Activated CD4-positive, alpha-beta T cell treated with anti-CD3 and anti-CD28 coated beads, Interleukin-2, Interleukin-4, amounts not matched to agents 100 ng/mL and 50 ng/mL, durations not matched to agents 16 hours and 8 hours (primary cell): ENCODE measurements around the gene DMRTA2.

Experiments used
- DNase-seq: peaks from one replicate; pipeline ENCODE4 v3.0.0-alpha.2; 2020; ENCODE audit warnings: low spot score

DMRTA2 gene

DNA sequence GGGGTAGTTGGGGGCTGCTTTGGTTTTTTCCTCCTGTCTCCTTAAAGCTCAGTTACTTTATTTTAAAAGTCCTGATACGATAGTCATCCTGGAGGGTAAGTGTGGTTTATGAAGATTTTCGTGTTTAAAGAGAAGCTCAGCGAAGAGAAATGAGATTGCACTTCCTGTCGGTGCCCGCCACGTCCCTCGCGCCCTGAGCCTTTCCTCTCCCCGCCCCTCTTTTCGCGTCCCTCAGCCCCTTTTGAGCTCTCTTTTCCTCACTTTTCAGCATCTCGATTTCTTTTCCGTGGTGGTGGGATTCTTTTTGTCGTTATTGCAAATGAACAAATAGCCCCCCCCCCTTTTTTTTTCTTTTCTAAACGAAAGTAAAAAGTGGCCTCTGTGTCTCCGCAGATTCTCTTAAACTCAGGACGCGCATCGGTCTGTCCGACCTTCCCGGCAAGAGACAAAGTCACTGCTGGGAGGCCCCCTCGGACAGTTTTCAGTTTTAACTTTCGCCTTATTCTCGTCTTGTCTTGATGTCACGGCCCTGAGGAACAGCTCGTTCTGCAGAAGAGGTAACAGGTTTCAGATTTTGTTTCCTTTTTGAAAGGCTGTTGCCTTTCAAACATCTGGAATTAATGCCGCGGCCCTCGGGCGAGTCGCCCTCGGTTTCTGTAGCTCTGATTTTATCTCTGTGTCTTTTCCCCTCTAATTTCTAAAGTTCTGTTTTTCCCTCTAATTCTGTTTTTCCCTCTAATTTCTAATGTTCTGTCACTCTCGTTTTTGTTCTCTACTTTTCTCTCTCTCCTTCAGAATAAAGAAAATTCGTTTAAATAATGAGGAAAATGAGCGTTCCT is 1.0 kb upstream of the DMRTA2 start:
- DNase-seq, result peak; percentile 17

DNA sequence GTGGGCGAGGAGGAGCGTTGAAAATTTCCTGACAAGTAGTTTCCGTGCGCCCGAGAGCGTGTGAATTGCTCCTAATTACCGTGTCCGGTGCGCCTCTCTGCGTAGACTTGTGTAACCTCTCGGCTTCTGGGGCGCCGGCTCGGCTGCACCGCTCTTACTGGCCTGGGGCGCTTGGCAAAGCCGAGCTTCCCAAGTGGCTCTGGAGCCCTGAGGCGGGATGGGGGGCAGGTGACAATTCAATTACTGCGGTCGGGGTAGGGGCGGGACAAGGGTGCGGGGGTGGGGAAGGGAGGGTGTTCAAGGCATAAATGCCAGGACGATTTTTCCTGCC is 392 bp upstream of the DMRTA2 start:
- DNase-seq, result no peak

DNA sequence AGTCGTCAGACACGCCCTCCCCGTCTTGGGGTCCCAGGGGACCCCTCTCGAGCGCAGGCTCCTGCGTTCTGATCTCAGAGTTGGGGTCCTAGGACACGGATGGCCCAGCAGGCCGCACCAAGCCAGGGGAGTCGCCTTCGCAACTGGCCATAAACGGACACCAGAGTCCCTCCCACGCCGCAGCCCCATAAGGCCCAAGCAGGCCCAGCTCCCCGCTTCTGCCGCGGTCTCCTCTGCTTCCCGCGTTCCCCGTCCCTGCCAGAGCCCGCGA is 633 bp downstream of the DMRTA2 start:
- no peak for DNase-seq

DNA sequence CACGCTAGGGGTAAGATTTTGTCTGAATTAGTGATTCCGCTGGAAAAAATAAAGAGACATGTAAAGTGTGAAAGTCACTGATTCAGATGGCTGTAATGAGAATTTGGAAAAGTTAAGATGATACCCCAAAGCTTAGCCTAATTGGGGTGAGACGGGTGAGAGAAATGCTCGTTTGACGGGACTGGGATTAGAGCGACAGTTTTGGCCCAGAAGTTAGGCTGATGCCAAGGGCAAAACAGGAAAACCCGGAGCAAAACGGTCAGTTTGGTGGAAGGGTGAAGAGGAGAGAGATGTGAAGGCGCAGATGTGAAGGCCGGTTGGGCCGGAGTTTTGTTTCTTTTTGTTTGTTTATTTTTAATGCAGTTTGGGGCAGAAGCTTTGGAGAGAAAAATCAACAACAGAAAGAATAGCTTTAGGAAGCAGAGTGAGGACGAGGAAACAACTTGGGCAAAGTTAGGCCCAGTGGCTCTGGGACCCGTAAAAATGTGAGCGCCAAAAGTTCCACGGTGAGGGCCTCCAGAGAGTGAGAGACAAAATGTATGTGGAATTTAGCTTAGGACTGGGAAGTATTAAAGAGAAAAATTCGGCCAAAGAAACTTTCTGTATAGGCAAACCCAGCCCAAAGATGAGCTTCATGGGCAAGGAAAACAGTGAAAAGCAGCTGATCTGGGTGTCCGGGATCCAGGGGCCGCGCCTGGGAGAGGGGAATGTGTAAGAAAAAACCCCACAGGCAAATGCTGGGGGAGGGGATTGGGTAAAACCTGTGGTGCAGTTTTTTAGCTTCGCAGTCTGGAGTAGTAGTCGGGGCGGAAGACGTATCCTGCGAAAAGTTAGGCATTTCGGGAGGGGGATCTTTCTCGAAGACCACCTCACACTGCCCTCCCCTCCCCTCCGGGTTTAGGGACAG is 1.2 kb downstream of the DMRTA2 start:
- no peak for DNase-seq

DNA sequence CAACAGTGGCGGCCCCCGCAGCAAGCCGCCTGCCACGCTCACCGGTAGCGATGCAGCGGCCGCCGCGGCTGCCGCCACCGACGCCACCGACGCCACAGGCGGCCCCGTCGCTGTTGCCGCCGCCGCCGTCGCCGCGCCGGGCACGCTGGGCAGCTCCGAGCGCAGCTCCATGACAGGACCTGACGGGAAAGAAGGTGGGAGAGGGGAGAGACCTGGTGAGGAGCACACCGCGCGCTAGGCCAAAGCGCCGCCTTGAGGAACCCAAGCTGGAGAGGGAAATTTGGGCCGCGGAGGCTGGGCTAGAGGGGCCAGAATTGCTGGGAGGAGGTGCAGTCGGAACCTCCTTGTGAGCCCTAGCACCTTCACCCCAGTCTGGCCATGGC is 1.9 kb downstream of the DMRTA2 start:
- DNase-seq, result no peak

DNA sequence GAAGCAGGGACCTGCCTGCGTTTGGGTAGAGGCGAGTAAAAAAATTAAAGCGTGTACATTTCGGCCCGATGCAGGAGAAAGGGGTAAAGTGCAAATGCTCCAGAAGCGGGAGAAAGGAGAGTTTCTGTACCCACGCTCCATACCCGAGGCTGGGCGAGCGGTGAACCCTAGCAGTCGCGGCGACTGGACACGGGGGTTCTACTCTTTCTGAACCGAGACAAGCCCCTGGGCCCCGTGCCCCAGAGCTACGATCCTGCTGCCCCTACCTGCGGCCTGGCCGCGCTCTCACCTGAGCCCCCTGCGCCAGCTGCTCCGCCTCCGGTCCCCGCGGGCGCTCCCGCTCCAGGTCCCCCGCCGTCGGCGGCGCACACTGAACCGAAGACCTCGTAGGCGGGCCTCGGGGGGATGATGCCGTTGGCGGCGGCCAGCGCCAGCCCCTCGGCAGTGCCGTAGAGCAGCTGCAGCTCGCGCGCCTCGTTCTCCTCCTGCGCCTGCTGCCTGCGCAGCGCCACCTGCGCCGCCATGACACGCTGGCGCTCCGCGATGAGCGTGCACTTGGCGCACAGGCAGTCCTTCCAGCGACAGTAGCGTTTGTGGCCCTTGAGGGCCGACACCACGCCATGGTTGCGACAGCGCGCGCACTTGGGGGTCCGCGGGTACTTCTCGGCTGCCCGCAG is 2.4 kb downstream of the DMRTA2 start:
- peak; percentile 17 for DNase-seq

DNA sequence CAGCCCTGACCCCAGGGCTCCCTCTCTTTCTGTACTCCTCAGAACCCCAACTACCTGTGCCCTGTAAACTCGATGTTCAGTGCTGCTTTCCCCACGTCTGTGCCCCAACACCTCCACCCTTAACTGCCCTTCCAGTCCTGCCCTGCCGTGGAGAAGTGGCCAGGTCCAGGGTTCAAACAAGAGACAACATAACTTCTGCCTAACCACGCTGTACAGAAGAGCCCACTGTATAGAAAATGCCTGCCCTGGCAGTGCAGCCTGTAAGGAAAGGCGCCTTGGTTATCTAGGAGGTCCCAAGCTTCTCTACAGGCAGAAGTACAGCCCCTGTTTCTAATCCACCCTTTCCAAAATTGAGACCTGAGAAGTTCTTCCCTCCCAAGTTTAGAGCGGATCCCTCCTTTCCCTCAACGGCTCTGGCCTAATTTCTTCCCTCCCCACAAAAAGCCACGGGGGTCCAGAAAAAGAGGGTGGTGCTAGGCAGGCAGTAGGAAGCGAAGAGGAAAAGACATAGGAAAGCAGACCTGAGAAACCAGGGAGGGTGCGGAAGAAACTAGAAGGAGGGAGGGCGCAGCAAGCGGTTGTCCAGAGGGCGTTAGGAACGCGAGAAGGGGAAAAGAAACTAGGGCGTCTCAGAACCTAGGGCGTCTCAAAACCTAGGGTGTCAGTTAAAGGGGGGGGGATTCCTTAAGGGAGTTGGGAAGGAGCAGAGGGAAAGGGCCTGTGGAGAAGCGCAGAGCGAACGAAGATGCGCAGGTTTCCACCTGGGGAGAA is 3.2 kb downstream of the DMRTA2 start:
- DNase-seq, result no peak

DNA sequence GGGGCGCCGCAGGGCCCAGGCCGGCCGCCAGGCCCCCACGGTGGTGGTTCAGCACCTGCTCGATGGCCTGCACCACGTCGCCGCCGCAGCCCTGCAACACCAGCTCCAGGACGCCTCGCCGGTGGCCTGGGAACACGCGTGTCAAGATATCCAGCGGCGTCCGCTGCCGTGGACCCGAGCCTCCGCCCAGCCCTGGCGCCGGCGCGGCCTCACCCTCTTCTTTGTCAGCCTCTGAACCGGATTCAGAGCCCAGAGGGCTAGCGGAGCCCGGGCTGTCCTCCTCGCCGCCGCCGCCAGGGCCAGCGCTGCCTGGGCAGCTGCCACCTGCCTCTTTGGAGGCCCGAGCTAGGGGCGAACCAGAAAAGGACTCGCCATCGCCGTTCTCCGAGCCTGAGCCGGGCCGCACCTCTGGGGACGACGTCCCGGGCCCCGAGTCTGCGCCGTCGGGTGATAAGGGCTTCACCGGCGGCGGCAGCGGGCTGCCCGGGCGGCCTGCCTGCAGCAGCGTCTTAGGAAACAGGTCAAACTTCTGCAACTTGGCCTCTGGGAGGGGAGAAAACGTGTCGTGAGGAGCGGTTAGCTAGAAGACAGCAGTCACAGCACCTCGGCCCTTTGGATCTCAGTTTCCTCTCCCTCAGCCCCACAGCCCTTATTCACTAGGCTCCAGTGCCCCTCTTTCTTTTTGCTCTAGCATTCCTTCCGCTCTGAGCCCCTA is 3.9 kb downstream of the DMRTA2 start:
- DNase-seq, result no peak

DNA sequence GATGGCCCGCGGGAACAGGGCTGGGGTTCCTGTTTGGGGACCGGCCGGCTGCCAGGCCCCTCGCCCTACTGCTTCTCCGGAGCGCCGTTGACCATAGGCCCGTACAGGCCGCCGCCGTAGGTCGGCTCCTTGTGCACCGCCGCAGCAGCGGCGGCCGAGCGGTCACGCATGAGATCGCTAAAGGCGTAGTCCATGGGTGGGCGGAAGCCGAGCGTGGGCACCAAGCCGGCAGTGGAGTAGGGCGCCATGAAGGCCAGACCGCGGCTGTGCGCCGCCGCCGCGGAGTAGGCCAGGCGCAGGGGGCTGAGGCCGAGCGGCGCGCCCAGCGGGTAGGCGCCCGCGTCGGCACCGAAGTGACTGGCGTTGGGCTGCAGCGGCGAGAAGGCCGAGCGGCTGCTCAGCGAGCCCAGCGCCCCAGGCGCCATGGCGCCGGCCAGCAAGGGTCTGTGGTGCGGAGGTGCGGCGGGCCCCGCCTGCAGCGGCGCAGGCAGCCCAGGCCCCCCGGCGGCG is 4.6 kb downstream of the DMRTA2 start:
- no peak for DNase-seq

DNA sequence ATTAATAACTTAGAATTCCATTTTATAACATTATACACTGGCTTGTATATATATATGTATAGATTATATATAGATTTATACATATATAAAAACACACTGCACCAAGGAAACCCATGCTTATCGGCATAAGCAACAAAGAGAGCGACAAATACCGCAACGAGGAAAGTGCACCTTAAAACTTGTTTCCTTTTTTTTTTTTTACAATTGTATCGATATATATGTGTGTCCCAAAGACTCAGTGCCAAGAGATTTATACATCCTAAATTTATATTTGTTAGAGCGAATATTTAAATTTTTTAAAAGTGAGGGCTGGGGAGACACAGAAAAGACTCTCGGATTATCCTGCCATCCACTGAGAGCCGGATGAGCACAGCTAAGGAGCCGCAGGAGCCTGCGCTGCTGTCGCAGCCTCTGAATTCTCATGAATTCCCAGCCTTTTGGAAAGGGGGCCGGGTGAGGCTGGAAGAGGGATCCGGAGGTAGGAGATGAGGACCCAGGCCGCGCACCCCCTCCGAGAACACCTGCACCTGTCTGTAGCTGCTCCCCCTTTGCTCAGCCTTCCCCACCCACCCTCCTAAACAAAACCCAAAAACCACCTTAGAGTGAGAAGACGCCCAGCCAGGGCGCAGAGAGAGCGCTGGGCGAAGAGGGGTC is 5.2 kb downstream of the DMRTA2 start:
- DNase-seq, result no peak

DNA sequence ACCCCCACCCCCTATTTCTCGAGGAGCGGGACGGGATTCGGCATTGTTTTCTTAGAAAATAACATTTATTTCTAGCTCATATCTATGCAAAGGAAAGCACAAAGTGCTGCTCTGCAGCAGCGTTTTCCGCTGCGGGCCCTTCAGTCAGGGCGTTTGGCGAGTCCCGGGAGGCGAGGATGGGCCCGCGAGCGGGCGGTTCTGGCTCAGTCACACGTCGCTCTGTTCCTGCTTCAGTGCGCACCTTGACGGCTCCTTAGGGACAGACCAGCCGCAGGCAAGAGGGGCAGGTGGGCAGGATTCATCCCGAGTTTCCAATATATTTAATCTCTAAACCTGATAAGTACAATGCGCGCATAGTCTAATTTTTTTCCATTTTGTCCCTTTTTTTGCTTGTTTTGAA is 5.7 kb downstream of the DMRTA2 start:
- DNase-seq, result no peak

DNA sequence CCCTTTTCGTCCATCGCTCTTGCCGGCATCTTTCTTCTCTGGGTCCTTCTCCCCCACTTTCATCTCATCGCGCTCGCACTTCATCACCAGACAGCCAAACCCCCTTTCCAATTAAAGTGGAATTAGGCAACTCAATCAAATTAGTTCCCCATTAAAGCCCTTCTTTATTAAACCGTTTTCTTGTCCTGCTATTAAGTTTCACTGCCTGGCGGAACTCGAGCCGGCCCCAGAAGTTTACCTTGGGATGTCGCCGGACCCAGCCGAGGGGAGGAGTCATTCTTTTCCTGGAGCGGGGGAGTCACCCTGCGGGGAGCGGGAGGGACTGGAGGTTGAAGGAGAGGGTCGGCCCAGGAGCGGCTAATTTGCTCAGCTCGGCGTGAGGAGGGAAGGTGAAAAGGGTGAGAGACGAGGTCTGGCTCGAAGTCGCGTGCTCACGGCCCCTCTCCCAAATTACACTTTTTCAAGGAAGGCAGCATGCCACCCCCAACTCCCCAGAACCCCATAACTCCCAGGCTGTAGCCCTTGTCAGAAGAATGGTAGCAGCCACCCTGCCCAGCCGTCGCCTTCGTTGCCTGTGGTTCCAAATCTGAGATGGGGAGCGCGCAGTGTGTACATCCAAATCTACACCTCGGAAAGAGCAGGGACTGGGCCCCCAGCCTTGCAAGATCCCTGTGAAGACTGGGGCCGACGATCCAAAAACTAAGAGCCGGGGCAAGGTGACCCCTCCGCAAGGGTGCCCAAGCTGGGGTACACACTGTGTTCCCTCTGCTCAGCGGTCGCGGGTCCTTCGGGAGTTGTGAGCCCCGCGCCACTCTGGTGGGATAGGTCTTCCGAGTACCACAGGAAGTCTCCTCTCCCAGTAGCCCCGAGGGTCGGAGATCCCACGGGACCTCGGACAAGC is 6.4 kb downstream of the DMRTA2 start:
- DNase-seq, result no peak

DNA sequence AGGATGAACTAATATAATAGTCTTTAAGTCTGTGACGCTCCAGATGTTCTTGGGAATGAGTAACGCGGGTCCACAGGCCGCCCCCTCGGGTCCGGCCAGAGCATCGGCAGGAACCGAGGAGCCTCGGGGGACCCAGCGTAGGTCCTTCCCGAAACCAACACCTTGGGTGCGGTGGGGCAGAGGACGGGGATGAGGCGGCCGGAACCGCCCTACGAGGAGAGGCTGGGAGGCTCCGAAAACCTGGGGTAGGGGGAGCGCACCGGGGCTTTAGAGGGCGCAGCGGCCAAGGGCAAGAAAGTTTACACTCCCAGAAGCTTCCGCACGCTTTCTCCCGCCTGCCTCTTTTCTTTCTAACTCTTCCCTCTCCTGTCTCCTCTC is 7.1 kb downstream of the DMRTA2 start:
- DNase-seq, result no peak

DNA sequence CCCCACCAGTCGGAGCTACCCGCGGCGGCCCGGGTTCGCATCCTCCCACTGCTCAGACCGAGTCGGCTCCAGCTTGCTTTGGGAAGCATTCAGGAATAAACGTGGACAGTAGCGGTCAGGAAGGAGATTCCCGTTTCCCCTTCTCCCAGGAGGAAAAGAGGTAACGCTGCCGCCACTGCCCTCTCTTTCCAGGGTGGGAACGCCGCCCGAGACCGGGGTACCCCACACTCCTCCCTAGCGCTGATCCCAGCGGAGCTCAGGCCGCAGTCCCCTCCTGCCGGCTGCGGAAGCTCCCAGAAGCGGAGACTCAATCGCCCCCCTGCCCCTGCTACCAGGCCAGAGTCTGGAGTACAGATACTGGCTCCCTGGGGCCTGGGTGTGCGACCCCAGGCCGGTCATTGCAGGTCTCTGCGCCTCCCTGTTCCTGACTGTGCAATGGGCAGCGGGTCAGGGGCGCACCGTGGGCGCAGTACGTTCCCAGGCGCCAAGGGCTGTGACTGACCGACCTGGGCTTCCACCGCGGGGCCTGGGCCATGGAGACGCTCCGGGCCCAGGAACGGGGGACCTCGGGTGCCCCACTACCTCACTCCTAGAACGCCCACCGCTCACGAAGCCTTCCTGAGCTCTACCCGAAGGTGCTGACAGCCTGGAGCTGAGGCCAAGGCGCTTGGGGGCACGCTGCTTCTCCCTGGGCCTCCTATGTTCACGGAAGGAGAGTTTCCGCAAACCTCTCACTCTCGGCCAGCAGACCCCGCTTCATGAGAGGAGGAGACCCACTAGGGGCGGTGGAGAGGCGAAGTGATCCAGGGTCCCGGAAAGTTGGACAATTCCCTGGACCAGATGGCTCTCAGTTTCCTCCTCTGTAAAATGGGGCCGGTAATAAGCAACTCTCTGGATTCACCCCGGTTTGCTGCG is 7.8 kb downstream of the DMRTA2 start:
- DNase-seq, result no peak

DNA sequence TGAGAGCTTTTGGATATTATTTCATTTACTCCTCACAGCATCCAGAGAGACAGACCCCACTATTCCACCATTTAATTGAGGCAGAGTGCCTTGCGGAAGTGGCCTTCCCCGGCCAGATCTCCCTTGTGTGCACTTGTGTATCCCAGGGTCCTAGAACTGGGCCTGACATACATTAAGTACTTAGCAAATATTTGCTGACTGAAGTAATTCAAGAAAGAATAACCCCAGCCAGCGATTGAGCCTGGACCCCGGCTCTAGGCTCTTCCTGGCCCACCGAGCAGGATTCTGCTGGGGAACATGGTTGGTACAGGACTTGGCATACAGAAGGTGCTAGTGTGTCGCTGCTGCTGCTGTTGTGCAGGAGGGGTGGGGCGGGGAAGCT is 8.4 kb downstream of the DMRTA2 start:
- no peak for DNase-seq

DNA sequence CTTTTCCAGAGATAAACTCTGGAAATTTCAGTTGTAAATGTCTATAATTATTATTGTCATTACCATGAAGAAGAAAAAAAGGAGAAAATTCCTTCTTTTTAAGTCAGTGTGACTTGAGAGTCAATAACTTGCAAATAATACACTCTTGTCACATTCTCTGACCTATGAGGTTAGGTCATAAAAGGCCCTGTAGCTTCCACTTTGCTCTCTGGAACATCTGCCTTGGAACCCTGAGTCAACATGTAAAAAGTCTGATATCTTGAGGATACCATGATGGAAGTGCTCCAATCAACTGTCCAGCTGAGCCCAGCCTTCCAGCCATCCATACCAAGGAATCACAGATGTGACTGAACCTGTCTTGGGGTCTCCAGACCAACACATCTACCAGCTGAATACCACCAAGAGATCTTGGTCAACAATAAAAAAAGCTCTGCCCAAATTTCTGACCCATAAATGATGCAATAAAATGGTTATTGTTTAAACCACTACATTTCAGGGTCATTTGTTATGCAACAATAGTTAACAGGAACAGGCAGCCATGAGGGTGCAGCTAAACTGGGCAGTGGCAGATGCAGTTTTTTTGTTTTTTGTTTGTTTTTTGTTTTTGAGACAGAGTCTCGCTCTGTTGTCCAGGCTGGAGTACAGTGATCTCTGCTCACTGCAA is 10.3 kb downstream of the DMRTA2 start:
- DNase-seq, result no peak

DNA sequence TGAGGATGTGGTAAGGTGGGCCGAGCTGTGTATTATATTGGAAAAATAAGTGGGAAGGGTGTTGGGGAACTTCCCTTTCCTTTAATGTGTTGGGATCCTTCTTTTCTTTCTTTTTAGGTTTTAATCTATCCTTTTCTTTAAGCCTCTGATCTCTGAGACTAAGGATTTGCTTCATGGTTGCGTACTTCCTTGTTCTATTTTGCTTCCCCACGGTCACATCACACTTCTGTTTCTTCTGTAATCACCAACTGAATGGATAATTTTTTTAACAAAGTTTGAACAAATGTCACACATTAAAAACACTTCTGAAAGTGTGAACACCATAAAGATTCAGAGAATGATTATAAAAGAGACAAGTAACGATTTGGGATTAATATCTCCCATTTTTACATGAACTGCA is 17.4 kb downstream of the DMRTA2 start:
- DNase-seq, result no peak

DNA sequence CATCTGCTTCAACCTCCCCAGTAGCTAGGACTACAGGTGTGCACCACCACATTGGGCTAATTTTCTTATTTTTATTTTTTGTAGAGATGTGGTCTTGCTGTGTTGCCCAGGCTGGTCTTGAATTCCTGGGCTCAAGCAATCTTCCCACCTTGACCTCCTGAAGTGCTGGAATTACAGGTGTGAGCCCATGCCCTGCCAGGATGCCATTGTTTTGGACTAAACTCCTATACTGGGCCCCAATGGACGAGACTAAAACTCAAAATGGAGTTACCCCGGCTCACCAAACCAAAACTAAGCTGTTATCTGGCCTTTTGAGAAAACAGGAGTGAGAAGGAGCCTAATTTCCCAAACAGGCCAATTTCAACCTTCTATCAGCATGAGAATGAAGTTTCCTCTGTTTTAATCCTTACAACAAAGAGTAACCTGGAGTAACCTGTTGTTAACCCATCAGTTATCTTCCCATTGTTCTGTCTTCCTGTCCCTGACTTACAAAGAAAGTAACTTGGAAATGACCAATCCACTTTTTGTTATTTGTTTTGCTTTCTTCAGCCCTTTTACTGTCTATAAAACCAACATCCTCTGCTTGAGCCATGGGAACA is 29.6 kb downstream of the DMRTA2 start:
- no peak for DNase-seq
